GM19463 (cell line): ENCODE results near the gene FBXL16.

ENCODE experiments used
- ATAC-seq: cut with Tn5 transposase; IDR thresholded peaks from one replicate; pipeline ENCODE4 v1.9.1; 2021; ENCODE audit warnings: mild to moderate bottlenecking, moderate library complexity; ENCODE audit not compliant: unreplicated experiment

The FBXL16 gene

GRCh38 chr16:666572-666971 lies 39.0 kb downstream of the FBXL16 start:
- ATAC-seq: no peak

DNA sequence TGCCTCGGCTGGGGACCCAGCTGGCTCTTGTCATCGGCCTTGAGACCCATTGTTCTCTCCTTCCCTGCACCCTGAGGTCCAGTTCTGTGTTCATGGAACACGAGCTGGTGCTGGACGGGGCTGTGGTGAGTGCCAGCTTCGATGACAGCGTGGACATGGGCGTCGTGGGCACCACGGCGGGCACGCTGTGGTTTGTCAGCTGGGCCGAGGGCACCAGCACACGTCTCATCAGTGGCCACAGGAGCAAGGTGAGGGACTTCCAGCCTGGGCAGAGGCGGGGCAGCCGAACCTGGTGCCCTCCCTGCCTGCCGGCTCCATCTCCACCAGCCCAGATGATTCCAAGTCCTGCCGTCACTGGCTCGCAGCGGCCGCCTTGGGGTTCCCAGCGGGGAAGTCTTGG lies 43.0 kb downstream of the FBXL16 start:
- ATAC-seq: no peak

DNA sequence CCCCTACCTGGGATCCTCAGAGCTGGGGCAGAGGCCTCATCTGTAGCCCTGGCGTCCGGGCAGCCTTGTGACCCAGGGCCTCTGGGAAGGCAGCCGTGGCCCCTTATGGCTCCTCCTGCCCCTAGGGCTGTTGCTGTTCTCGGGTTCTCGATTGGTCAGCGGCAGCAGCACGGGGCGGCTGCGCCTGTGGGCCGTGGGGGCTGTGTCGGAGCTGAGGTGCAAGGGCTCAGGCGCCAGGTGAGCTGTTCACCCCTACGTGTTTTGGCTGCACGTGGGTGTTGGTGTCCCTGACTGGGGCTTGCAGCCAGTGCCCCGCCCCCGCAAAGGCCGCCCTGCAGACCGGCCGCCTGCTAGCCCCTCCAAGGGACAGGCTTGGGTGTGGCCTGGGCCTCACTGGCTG lies 43.5 kb downstream of the FBXL16 start:
- ATAC-seq: no peak

GRCh38 chr16:661184-661821 lies 44.3 kb downstream of the FBXL16 start:
- ATAC-seq: no peak

DNA sequence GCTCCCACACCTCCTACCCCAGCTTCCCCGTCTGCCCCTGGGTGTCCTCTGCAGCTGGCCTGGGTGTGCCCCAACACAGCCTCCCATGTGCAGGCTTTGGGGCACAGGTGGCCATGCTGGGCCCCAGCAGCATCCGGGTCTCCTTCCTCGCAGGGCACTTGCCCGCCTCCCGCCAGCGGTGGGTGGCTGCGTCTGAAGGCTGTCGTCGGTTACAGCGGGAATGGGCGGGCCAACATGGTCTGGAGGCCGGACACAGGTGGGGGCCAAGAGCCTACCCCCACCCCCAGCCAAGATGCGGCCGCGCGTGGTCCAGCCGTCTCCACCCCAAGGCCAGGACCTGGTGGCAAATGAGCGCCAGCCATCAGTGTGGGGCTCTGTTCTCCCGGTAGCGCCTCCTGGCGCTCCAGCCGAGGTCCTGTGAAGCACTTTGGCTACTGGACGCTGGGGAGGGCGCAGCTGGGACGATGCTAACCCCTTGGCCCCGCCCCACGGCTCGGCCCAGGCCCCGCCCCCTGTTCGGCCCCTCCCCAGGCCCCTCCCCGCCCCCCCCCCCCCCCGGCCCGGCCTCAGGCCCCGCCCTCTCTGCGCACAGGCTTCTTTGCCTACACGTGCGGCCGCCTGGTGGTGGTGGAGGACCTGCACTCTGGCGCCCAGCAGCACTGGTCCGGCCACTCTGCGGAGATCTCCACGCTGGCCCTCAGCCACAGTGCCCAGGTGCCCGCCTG lies 45.0 kb downstream of the FBXL16 start:
- peak; percentile 78 for ATAC-seq

GRCh38 chr16:660132-660458 lies 45.5 kb downstream of the FBXL16 start:
- no peak for ATAC-seq

- ATAC-seq: no peak
Observed at GRCh38 chr16:659618-660017, 46.0 kb downstream of the FBXL16 start.

- ATAC-seq: no peak
Observed at GRCh38 chr16:658679-659571, 46.7 kb downstream of the FBXL16 start.

DNA sequence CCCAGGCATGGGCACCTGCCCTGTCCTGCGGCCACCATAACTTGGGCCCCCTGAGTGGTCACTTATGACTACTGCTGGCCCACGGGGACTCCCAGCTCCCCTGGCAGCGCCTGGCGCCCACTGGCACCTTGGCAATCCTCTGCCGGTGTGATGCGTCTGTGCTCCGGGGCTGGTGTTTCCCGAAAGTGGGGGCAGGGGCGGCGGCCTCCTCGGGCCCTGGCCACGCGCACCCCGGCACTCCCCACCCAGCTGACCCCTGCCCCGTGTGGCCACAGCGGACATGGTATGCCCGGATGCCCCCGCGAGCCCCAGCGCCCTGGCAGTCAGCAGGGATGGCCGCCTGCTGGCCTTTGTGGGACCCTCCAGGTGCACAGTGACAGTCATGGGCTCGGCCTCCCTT lies 48.1 kb downstream of the FBXL16 start:
- no peak for ATAC-seq

DNA sequence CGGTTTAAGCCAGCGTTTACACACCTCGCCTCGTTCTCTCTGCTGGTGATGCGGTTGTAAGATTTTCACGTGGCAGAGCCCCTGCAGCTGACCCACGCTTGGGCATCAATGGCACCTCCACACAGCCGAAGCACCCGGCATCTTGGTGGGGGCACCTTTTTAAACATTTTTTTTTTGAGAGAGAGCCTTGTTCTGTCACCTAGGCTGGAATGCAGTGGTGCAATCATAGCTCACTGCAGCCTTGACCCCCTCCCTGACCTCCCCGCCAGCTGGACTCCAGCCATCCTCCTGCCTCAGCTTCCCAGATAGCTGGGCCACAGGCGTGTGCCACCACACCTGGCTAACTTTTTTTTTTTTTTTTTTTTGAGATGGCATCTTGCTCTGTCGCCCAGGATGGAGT lies 51.6 kb downstream of the FBXL16 start:
- no peak for ATAC-seq

GRCh38 chr16:652454-653305 lies 52.9 kb downstream of the FBXL16 start:
- ATAC-seq: no peak

DNA sequence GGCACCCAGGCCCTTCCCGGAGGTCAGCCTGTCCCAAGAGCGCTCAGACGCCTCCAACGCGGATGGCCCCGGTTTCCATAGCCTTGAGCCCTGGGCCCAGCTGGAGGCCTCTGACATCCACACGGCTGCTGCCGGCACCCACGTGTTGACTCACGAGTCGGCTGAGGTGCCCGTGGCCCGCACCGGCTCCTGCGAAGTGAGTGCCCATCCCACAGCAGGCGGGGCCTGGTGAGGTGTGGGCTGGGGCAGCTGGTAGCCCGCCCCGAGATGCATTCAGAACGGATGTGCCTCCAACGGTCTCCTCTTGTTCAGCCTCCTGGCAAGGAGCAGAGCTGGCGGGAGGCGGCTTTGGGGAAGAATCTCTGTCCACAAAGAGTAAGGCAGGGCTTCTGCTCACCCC lies 53.8 kb downstream of the FBXL16 start:
- ATAC-seq: no peak

- peak; percentile 8 for ATAC-seq
Observed at GRCh38 chr16:649631-650030, 56.0 kb downstream of the FBXL16 start.

- ATAC-seq: peak; percentile 86
Observed at GRCh38 chr16:648781-649589, 56.6 kb downstream of the FBXL16 start, which contains the start of gene WDR90. Gene WDR90, plus strand, starts transcription at chr16:649365. Its CDS starts 52 bp downstream, at chr16:649417.

- no peak for ATAC-seq
Observed at GRCh38 chr16:648071-648780, 57.4 kb downstream of the FBXL16 start.

GRCh38 chr16:647173-647902 lies 58.3 kb downstream of the FBXL16 start:
- ATAC-seq: no peak

GRCh38 chr16:646679-647172 lies 58.9 kb downstream of the FBXL16 start:
- no peak for ATAC-seq

DNA sequence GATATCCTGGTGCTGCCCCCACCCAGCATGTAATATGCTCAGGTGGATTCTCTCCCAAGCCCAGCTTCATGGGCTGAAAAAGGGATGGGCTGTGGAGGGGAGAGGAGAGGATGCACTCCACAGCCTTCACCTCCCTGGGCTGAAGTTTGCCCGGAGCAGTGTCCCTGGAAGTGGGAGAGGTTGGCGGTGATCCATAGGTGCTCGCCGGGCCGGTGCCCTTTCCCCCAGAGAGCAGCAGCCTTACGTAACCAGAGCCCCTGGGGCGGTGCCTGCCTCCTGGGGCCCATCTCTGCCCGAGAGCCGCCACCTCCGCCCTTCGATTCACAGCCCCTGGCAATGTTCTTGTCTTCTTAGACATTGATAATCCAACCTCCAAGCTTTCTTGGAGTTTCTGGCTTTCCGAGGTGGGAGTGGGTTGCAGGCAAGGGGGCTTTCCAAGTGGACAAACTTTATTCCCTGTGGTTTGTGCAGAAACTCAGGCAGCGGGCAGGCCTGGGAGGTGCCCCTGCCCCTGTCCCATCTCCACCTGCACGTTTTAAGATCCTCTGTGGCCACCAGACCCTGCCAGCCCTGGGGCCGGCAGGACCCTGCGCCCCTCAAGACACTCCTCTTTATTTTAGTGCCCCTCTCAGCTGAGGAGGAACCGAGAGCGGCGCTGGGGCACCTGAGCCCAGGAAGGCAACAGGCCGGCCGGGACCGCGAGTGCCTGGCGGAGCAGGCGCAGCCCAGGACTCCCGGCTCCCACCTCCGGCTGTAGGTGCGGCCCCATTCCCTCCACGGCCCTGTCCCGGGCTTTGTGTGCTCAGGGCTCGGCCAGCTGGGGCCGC lies 59.5 kb downstream of the FBXL16 start:
- ATAC-seq: no peak
